Trophoblast cell (in vitro differentiated cells and primary cell): Measurements from ENCODE around the gene CDK12.
A peak's percentile ranks its signal among the peaks of the same experiment; 100 is the strongest.

Experiments
- DNase-seq, 2 donors: peaks; one replicate each; pipeline ENCODE4 v3.0.0-alpha.2; 2016
- H2AFZ ChIP-seq: 2 replicates; pipeline ENCODE4 v1.6.1; 2013; ENCODE audit warnings: low read length, moderate library complexity, mild to moderate bottlenecking; ENCODE audit not compliant: insufficient read depth, poor library complexity
- H2AK5ac ChIP-seq: 2 replicates; pipeline ENCODE4 v1.6.1; 2013; ENCODE audit warnings: mild to moderate bottlenecking, low read length
- H2BK120ac ChIP-seq: 2 replicates; pipeline ENCODE4 v1.6.1; 2013; ENCODE audit warnings: low read length, mild to moderate bottlenecking, moderate library complexity; ENCODE audit not compliant: insufficient read depth, poor library complexity
- H2BK12ac ChIP-seq: 2 replicates; pipeline ENCODE4 v1.6.1; 2013; ENCODE audit warnings: mild to moderate bottlenecking, low read length, moderate library complexity
- H2BK5ac ChIP-seq: 2 replicates; pipeline ENCODE4 v1.6.1; 2013; ENCODE audit warnings: low read length, low read depth, moderate library complexity, mild to moderate bottlenecking; ENCODE audit not compliant: poor library complexity
- H3K14ac ChIP-seq: 2 replicates; pipeline ENCODE4 v1.6.1; 2013; ENCODE audit warnings: mild to moderate bottlenecking, low read length
- H3K18ac ChIP-seq: 2 replicates; pipeline ENCODE4 v1.6.1; 2013; ENCODE audit warnings: mild to moderate bottlenecking, low read length
- H3K23ac ChIP-seq: 2 replicates; pipeline ENCODE4 v1.6.1; 2013; ENCODE audit warnings: low read length
- H3K27ac ChIP-seq: 2 replicates; pipeline ENCODE4 v1.5.1; 2013; ENCODE audit warnings: low read depth, mild to moderate bottlenecking, inconsistent platforms, low read length, moderate library complexity
- H3K27me3 ChIP-seq: 2 replicates; pipeline ENCODE4 v1.6.1; 2013; ENCODE audit warnings: inconsistent platforms, mild to moderate bottlenecking, low read length, moderate library complexity; ENCODE audit not compliant: insufficient read depth
- H3K36me3 ChIP-seq, 2 experiments: 1 replicate in 1 of 2; 2 replicates in 1 of 2; pipeline ENCODE4 v1.6.1; 2013; ENCODE audit warnings: low read length in 2 of 2, mild to moderate bottlenecking in 2 of 2, moderate library complexity in 1 of 2; ENCODE audit not compliant: insufficient read depth in 2 of 2, control insufficient read depth in 1 of 2
- H3K4ac ChIP-seq: 2 replicates; pipeline ENCODE4 v1.6.1; 2013; ENCODE audit warnings: low read depth, mild to moderate bottlenecking, low read length, moderate library complexity
- H3K4me1 ChIP-seq, 2 experiments: 1 replicate in 1 of 2; 2 replicates in 1 of 2; pipeline ENCODE4 v1.6.1; 2013; ENCODE audit warnings: low read length in 2 of 2, mild to moderate bottlenecking in 2 of 2, moderate library complexity in 1 of 2; ENCODE audit not compliant: insufficient read depth in 2 of 2, control insufficient read depth in 1 of 2
- H3K4me2 ChIP-seq: 2 replicates; pipeline ENCODE4 v1.6.1; 2013; ENCODE audit warnings: inconsistent platforms, mild to moderate bottlenecking, low read length, moderate library complexity
- H3K4me3 ChIP-seq: 2 replicates; pipeline ENCODE4 v1.5.1; 2013; ENCODE audit warnings: mild to moderate bottlenecking, low read depth, low read length, inconsistent platforms
- H3K79me1 ChIP-seq: one replicate; pipeline ENCODE4 v1.6.1; 2013; ENCODE audit warnings: low read length
- H3K79me2 ChIP-seq: 2 replicates; pipeline ENCODE4 v1.6.1; 2013; ENCODE audit warnings: low read length, mild to moderate bottlenecking; ENCODE audit not compliant: control insufficient read depth, insufficient read depth, poor library complexity
- H3K9ac ChIP-seq: 2 replicates; pipeline ENCODE4 v1.6.1; 2013; ENCODE audit warnings: mild to moderate bottlenecking, low read length
- H3K9me3 ChIP-seq: 2 replicates; pipeline ENCODE4 v1.6.1; 2013; ENCODE audit warnings: low read depth, mild to moderate bottlenecking, control low read depth, inconsistent platforms, low read length; ENCODE audit not compliant: insufficient read depth
- H4K12ac ChIP-seq: 2 replicates; pipeline ENCODE4 v1.6.1; 2013; ENCODE audit warnings: low read depth, mild to moderate bottlenecking, low read length, moderate library complexity
- H4K8ac ChIP-seq: 2 replicates; pipeline ENCODE4 v1.6.1; 2013; ENCODE audit warnings: low read depth, mild to moderate bottlenecking, low read length, moderate library complexity
- H4K91ac ChIP-seq: one replicate; pipeline ENCODE4 v1.6.1; 2013; ENCODE audit warnings: low read depth, mild to moderate bottlenecking, low read length, moderate library complexity
- WGBS: extraction: QIAGEN DNeasy Blood & Tissue Kit; methylation state at CpG from one replicate; pipeline ENCODE4 v1.1.7; 2013; ENCODE audit warnings: missing lambda C conversion rate; ENCODE audit not compliant: insufficient read length, insufficient coverage; ENCODE audit errors: extremely low coverage; 5-methylcytosine and 5-hydroxymethylcytosine counted together

Gene CDK12

DNA sequence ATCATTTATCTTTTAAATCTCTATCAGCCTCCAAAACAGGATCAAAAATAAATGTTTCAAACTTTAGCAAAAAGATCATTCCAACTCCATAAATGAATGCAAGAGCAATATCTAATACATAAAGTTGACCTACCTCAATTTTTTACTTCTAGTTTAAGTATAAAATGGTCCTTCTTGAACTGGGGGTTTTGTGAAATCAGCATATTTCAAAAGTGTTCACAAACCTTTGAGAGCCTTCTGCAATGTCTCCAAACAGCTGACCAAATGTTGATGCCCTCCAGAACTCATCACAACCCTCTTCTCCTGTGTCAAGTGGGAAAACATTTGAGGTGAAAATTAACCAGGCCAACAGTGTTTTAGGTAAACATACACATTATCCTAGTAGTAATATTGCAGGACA is 18.0 kb upstream of the CDK12 start:
- H3K79me2 ChIP-seq: no peaks in the 10 kb centered on the region
- no peak overlapping the region for H4K91ac ChIP-seq
- H3K18ac ChIP-seq: no peak overlapping the region
- no peak overlapping the region for H2BK12ac ChIP-seq
- H3K4me1 ChIP-seq: no peaks in the 10 kb centered on the region
- no peaks in the 10 kb centered on the region for H3K9me3 ChIP-seq
- H4K12ac ChIP-seq: no peak overlapping the region
- H3K23ac ChIP-seq: no peak overlapping the region
- H3K4me2 ChIP-seq: no peak overlapping the region
- no peaks in the 10 kb centered on the region for H3K27me3 ChIP-seq
- H3K27ac ChIP-seq: no peak overlapping the region
- no peak overlapping the region for H2AFZ ChIP-seq
- no peak overlapping the region for H2AK5ac ChIP-seq
- H3K4ac ChIP-seq: no peak overlapping the region
- no peak overlapping the region for H3K9ac ChIP-seq
- H3K79me1 ChIP-seq: no peaks in the 10 kb centered on the region
- no peak overlapping the region for H4K8ac ChIP-seq
- no peak for DNase-seq
- no peak overlapping the region for H2BK120ac ChIP-seq
- H3K4me3 ChIP-seq: no peak overlapping the region
- H3K14ac ChIP-seq: no peak overlapping the region
- H3K36me3 ChIP-seq: peaks cover 39 to 49% of the 10 kb centered on the region in 2 experiments
- H2BK5ac ChIP-seq: no peak overlapping the region

DNA sequence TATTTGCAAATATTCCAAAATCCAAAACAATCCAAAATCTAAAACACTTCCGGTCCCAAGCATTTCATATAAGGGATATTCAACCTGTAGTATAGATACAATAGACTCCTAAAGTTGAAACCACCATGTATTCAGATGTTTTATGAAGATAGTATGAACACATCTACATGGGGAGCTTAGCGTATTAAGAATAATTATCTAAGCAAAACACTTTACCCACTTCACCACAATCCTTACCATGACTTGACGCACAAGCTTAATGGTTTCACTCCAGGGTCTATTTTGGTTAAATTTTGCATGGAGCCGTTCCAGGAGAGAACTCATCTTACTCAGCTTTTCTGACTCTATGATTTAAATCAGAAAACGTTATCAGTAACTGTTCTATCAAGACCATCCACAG is 13.7 kb upstream of the CDK12 start:
- Histone ChIP-seq H3K36me3 (peaks cover 27 to 31% of the 10 kb centered on the region in 2 experiments), H2BK12ac (no peak overlapping the region), H3K27ac (no peak overlapping the region), H3K4me1 (peaks cover 2 to 3% of the 10 kb centered on the region in 2 experiments), H4K8ac (no peak overlapping the region), H3K79me2 (peaks cover 9% of the 10 kb centered on the region), H3K4me2 (no peak overlapping the region), H2AFZ (no peak overlapping the region), H3K14ac (no peak overlapping the region), H3K27me3 (no peaks in the 10 kb centered on the region), H4K91ac (no peak overlapping the region), H2AK5ac (no peak overlapping the region), H3K4ac (no peak overlapping the region), H3K9me3 (no peaks in the 10 kb centered on the region), H3K79me1 (peaks cover 4% of the 10 kb centered on the region), H3K4me3 (no peak overlapping the region), H2BK120ac (no peak overlapping the region), H4K12ac (no peak overlapping the region), H3K18ac (no peak overlapping the region), H2BK5ac (no peak overlapping the region), H3K23ac (no peak overlapping the region), H3K9ac (no peak overlapping the region)
- 20% methylated on average over 1 of the region's 5 CpGs for WGBS
- no peak for DNase-seq

DNA sequence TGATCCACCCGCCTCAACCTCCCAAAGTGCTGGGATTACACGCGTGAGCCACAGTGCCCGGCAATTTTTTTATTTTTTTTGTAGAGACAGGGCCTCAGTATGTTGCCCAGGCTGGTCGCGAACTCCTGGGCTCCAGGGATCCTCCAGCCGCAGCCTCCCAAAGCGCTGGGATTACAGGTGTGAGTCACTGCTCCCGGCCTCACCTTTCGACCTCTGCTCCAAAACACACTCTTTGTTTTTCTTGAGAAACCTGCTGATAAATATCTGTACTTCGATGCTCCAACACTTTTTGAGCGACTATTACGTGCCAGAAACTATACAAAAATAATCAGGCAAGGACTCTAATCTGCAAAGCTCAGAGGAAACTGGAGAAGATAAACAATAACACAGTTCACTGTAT is 11.2 kb upstream of the CDK12 start:
- H3K79me2 ChIP-seq: peaks cover 9% of the 10 kb centered on the region
- no peaks in the 10 kb centered on the region for H3K27me3 ChIP-seq
- H3K79me1 ChIP-seq: peaks cover 4% of the 10 kb centered on the region
- H3K27ac ChIP-seq: no peak overlapping the region
- H3K36me3 ChIP-seq: peaks cover 21 to 22% of the 10 kb centered on the region in 2 experiments
- H3K4me2 ChIP-seq: peak overlapping the region; percentile 89
- H3K4me1 ChIP-seq: peaks cover 2 to 3% of the 10 kb centered on the region in 2 experiments
- no peak overlapping the region for H3K9ac ChIP-seq
- DNase-seq: peak; percentile 22 to 58
- H3K4me3 ChIP-seq: no peak overlapping the region
- WGBS: no CpG with 5 or more reads among the region's 13 CpGs
- H2AK5ac ChIP-seq: no peak overlapping the region
- no peak overlapping the region for H2BK5ac ChIP-seq
- H2BK120ac ChIP-seq: no peak overlapping the region
- H3K14ac ChIP-seq: no peak overlapping the region
- H3K18ac ChIP-seq: no peak overlapping the region
- no peak overlapping the region for H4K91ac ChIP-seq
- H4K8ac ChIP-seq: peak overlapping the region; percentile 19
- H2BK12ac ChIP-seq: no peak overlapping the region
- no peak overlapping the region for H4K12ac ChIP-seq
- H2AFZ ChIP-seq: no peak overlapping the region
- H3K9me3 ChIP-seq: no peaks in the 10 kb centered on the region
- no peak overlapping the region for H3K23ac ChIP-seq
- peak overlapping the region; percentile 94 for H3K4ac ChIP-seq

DNA sequence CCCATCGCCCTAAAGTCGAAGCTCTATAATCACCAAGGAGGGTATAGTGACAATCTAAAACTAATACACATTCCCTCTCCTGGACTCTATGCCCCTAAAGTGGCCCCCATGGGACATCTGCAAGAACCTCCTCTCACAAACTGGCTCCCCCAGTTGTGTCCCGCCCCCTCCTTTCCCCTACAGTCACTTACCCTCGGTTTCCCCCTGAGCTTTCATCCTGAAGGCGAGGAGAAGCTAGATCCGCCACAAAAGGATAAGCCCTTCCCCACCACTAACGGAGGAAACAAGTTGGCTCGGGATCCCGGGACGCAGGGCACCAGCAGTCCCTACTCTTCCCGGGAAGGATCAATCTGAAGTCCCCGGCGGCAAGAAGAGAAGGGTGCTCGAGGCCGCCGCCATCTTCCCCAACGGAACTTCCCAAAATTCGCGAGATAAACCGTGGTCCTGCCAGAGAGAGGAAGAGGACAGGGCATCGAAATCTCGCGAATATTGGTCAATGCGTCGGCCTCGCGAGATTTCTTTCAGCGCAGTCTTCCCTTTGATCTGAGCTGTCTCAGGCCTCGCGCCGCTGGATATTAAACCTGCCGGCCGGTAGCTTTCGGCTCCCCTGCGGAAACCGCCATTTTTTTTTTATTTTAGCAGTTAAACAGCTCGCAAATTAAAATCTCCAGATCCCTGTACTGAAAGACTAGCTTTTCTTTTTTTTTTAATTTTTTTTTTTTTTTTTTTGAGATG is 10.3 kb upstream of the CDK12 start, which contains the start of gene MED1:
TSS of gene MED1 (minus strand) at position 417 of the 735 bp plus-strand sequence. CDS start at position 216, 201 bp downstream.
- H3K27me3 ChIP-seq: no peaks in the 10 kb centered on the region
- H3K4ac ChIP-seq: peak within 1 kb of the TSS; percentile 94
- no peak within 1 kb of the TSS for H3K23ac ChIP-seq
- H2AK5ac ChIP-seq: peak within 1 kb of the TSS; percentile 71
- H3K14ac ChIP-seq: peak within 1 kb of the TSS; percentile 99
- peak within 1 kb of the TSS; percentile 98 for H3K18ac ChIP-seq
- H2BK12ac ChIP-seq: no peak within 1 kb of the TSS
- peak within 1 kb of the TSS; percentile 57 for H2AFZ ChIP-seq
- H3K4me1 ChIP-seq: peaks cover 2 to 3% of the 10 kb centered on the region in 2 experiments
- peak within 1 kb of the TSS; percentile 82 for H4K91ac ChIP-seq
- H2BK5ac ChIP-seq: peak within 1 kb of the TSS; percentile 63
- peak within 1 kb of the TSS; percentile 88 for H3K4me3 ChIP-seq
- H2BK120ac ChIP-seq: peak within 1 kb of the TSS; percentile 80
- H3K4me2 ChIP-seq: peak within 1 kb of the TSS; percentile 89
- H4K12ac ChIP-seq: peak within 1 kb of the TSS; percentile 99
- DNase-seq: peak; percentile 97 to 100
- no CpG with 5 or more reads among the region's 37 CpGs for WGBS
- H3K79me2 ChIP-seq: peaks cover 9% of the 10 kb centered on the region
- peaks cover 12 to 14% of the 10 kb centered on the region in 2 experiments for H3K36me3 ChIP-seq
- H3K27ac ChIP-seq: peak within 1 kb of the TSS; percentile 29
- no peaks in the 10 kb centered on the region for H3K9me3 ChIP-seq
- H4K8ac ChIP-seq: peak within 1 kb of the TSS; percentile 99
- peak within 1 kb of the TSS; percentile 99 for H3K9ac ChIP-seq
- H3K79me1 ChIP-seq: peaks cover 4% of the 10 kb centered on the region
